Right lobe of liver (tissue), 4 donors: ENCODE data around the gene ZNF860.

ENCODE experiments used
- CTCF ChIP-seq, 4 donors: fragments of 200-600 bp in 3 of 4; fragments of 450-650 bp in 1 of 4; IDR thresholded peaks; one replicate each; pipeline versions ENCODE4 v1.5.1 to v1.8.0; 2016 to 2022; ENCODE audit warnings: antibody characterized with exemption in 4 of 4, mild to moderate bottlenecking in 2 of 4
- POLR2A ChIP-seq: fragments of 450-650 bp; IDR thresholded peaks from one replicate; pipeline ENCODE4 v1.6.1; 2017; ENCODE audit warnings: antibody characterized with exemption, mild to moderate bottlenecking
- donor health status: DM: no; HTN: no; CAD: no.
- donor health status: DM: no; HTN: no; CAD: no.
- donor health status: DM: no; HTN: yes; CAD: no.

DNA sequence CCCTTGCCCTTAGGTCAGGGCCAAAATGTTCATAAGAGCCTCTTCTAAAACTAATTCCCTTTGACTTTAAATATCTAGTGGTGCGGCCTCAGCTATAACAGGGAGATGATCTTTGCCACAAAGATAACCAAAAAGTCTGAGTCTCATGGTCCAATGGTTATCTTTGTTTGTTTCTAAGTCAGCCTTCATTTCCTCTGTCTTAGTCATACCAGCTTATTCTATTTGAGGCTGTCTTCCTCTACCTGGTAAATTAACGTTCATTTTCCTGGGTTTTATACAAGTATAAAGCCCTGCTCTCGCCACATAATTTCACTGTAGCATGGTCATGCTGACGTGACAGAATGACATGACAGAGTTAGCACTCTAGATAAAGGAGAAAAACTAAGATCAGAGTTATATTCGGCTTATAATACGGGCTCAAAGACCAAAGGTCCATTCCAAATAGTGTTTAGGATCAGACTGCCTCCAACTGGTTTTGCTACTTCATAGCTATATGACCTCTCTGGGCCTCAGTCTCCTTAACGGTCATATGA lies 18.4 kb downstream of the ZNF860 start:
- TF ChIP-seq CTCF (IDR thresholded peaks at IDR 0.05), result no peak
- no peak for TF ChIP-seq POLR2A
